NB4 (cell line): Measurements from ENCODE around the gene BHLHE23.

Experiments
- DNase-seq: peaks from one replicate; pipeline ENCODE4 v3.0.0; 2010; ENCODE audit warnings: low read depth
- H3K4me3 ChIP-seq: one replicate; pipeline ENCODE4 v1.5.1; 2011; ENCODE audit warnings: mild to moderate bottlenecking, low read depth, low read length, moderate library complexity
- CTCF ChIP-seq: IDR thresholded peaks from one replicate; pipeline ENCODE4 v1.5.1; 2012; ENCODE audit warnings: low read depth, low read length
- MAX ChIP-seq: IDR thresholded peaks from 2 replicates; pipeline ENCODE4 v1.6.1; 2011; ENCODE audit warnings: low read depth, low read length
- MYC ChIP-seq: IDR thresholded peaks from 2 replicates; pipeline ENCODE4 v1.6.1; 2011; ENCODE audit warnings: low read depth, low read length
- POLR2A ChIP-seq: IDR thresholded peaks from 2 replicates; pipeline ENCODE4 v1.6.1; 2011; ENCODE audit warnings: mild to moderate bottlenecking; ENCODE audit not compliant: insufficient read length; ENCODE audit errors: extremely low read depth

BHLHE23 gene

GRCh38 chr20:62965363-62965771 lies 41.4 kb downstream of the BHLHE23 start:
- DNase-seq: no peak
- H3K4me3 ChIP-seq: no peak overlapping the region
- TF ChIP-seq MAX: no peak
- no peak for TF ChIP-seq CTCF
- no peak for TF ChIP-seq MYC
- TF ChIP-seq POLR2A: no peak

GRCh38 chr20:62964700-62965099 lies 42.1 kb downstream of the BHLHE23 start:
- TF ChIP-seq POLR2A (no peak), MAX (no peak), MYC (no peak), CTCF (no peak)
- no peak for DNase-seq

GRCh38 chr20:62963614-62964397 lies 43.0 kb downstream of the BHLHE23 start:
- no peak for DNase-seq
- no peak for TF ChIP-seq POLR2A
- no peak for TF ChIP-seq MAX
- no peak for TF ChIP-seq CTCF
- TF ChIP-seq MYC: no peak
- no peak overlapping the region for H3K4me3 ChIP-seq

More at GRCh38 chr20:62964700-62965099, 42.1 kb downstream of the BHLHE23 start:
- no peak overlapping the region for H3K4me3 ChIP-seq

- H3K4me3 ChIP-seq: no peak overlapping the region
- TF ChIP-seq POLR2A: no peak
- TF ChIP-seq MYC: no peak
- no peak for TF ChIP-seq CTCF
- no peak for TF ChIP-seq MAX
- DNase-seq: no peak
Observed at GRCh38 chr20:62962891-62963613, 43.7 kb downstream of the BHLHE23 start.

GRCh38 chr20:62962221-62962879 lies 44.4 kb downstream of the BHLHE23 start:
- TF ChIP-seq MYC (no peak), MAX (no peak), POLR2A (no peak), CTCF (no peak)
- H3K4me3 ChIP-seq: no peak overlapping the region
- DNase-seq: no peak
